Parathyroid adenoma (tissue), 2 donors: ENCODE data around the gene FNDC1.

Experiments
- H2AFZ ChIP-seq: fragments of 300-600 bp; sonication (generic); one replicate; pipeline ENCODE4 v1.7.0; 2017; ENCODE audit warnings: antibody characterized with exemption, mild to moderate bottlenecking
- H3K27ac ChIP-seq: fragments of 300-600 bp; sonication (generic); one replicate; pipeline ENCODE4 v1.7.0; 2017
- H3K27me3 ChIP-seq: fragments of 300-600 bp; sonication (generic); one replicate; pipeline ENCODE4 v1.7.0; 2017; ENCODE audit warnings: low read length; ENCODE audit not compliant: control insufficient read depth, insufficient read depth
- H3K36me3 ChIP-seq: fragments of 300-600 bp; sonication (generic); one replicate; pipeline ENCODE4 v1.7.0; 2017; ENCODE audit warnings: low read length; ENCODE audit not compliant: control insufficient read depth, insufficient read depth
- H3K4me1 ChIP-seq: fragments of 300-600 bp; sonication (generic); one replicate; pipeline ENCODE4 v1.7.0; 2017; ENCODE audit warnings: control low read depth
- H3K4me2 ChIP-seq: fragments of 300-600 bp; sonication (generic); one replicate; pipeline ENCODE4 v1.7.0; 2017; ENCODE audit warnings: low read length
- H3K4me3 ChIP-seq: fragments of 300-600 bp; sonication (generic); one replicate; pipeline ENCODE4 v1.7.0; 2017; ENCODE audit warnings: low read depth, low read length
- H3K79me2 ChIP-seq: fragments of 300-600 bp; sonication (generic); one replicate; pipeline ENCODE4 v1.7.0; 2017; ENCODE audit warnings: control low read depth
- H3K9ac ChIP-seq: fragments of 300-600 bp; sonication (generic); one replicate; pipeline ENCODE4 v1.7.0; 2017; ENCODE audit warnings: mild to moderate bottlenecking
- H3K9me3 ChIP-seq: fragments of 300-600 bp; sonication (generic); one replicate; pipeline ENCODE4 v1.7.0; 2017; ENCODE audit warnings: low read length; ENCODE audit not compliant: control insufficient read depth
- CTCF ChIP-seq: fragments of 300-600 bp; sonication (generic); IDR thresholded peaks from one replicate; pipeline ENCODE4 v1.7.0; 2017; ENCODE audit warnings: antibody characterized with exemption, mild to moderate bottlenecking
- donor health status: primary hyperparathyroidism.

The FNDC1 gene

GRCh38 chr6:159232751-159233150, 63.6 kb downstream of the FNDC1 start:
- Histone ChIP-seq H3K4me2 (no peak overlapping the region), H3K9ac (no peak overlapping the region), H2AFZ (no peak overlapping the region), H3K4me3 (no peak overlapping the region), H3K27ac (no peak overlapping the region), H3K9me3 (no peaks in the 10 kb centered on the region), H3K4me1 (no peaks in the 10 kb centered on the region), H3K36me3 (no peaks in the 10 kb centered on the region), H3K27me3 (no peaks in the 10 kb centered on the region), H3K79me2 (no peaks in the 10 kb centered on the region)
- no peak for TF ChIP-seq CTCF

GRCh38 chr6:159233365-159234101, 64.3 kb downstream of the FNDC1 start:
- no peaks in the 10 kb centered on the region for H3K4me1 ChIP-seq
- no peak overlapping the region for H3K4me3 ChIP-seq
- H2AFZ ChIP-seq, result peak overlapping the region; percentile 38
- H3K36me3 ChIP-seq, result no peaks in the 10 kb centered on the region
- no peak overlapping the region for H3K27ac ChIP-seq
- no peaks in the 10 kb centered on the region for H3K79me2 ChIP-seq
- H3K4me2 ChIP-seq, result peak overlapping the region; percentile 61
- H3K27me3 ChIP-seq, result no peaks in the 10 kb centered on the region
- no peak overlapping the region for H3K9ac ChIP-seq
- H3K9me3 ChIP-seq, result no peaks in the 10 kb centered on the region
- no peak for TF ChIP-seq CTCF

- Histone ChIP-seq H3K4me3 (no peak overlapping the region), H3K36me3 (no peaks in the 10 kb centered on the region), H3K4me2 (peak overlapping the region; percentile 61), H3K4me1 (no peaks in the 10 kb centered on the region), H3K27ac (no peak overlapping the region), H3K9me3 (no peaks in the 10 kb centered on the region), H3K27me3 (no peaks in the 10 kb centered on the region), H3K79me2 (no peaks in the 10 kb centered on the region), H3K9ac (no peak overlapping the region), H2AFZ (no peak overlapping the region)
- no peak for TF ChIP-seq CTCF
Observed at GRCh38 chr6:159234102-159234553, 64.9 kb downstream of the FNDC1 start.

- no peak for TF ChIP-seq CTCF
- H3K36me3 ChIP-seq, result no peaks in the 10 kb centered on the region
- no peaks in the 10 kb centered on the region for H3K79me2 ChIP-seq
- H3K9ac ChIP-seq, result no peak overlapping the region
- H3K4me2 ChIP-seq, result no peak overlapping the region
- H3K27ac ChIP-seq, result no peak overlapping the region
- no peaks in the 10 kb centered on the region for H3K4me1 ChIP-seq
- no peaks in the 10 kb centered on the region for H3K9me3 ChIP-seq
- no peak overlapping the region for H3K4me3 ChIP-seq
- H3K27me3 ChIP-seq, result no peaks in the 10 kb centered on the region
- H2AFZ ChIP-seq, result no peak overlapping the region
Observed at GRCh38 chr6:159238920-159239558, 69.8 kb downstream of the FNDC1 start.
